Left forelimb (tissue), 1 donor: ENCODE data around the gene TMC4.

Experiments used
- DNase-seq: peaks from one replicate; pipeline ENCODE4 v3.0.0-alpha.2; 2018; ENCODE audit warnings: low spot score

TMC4 gene

DNA sequence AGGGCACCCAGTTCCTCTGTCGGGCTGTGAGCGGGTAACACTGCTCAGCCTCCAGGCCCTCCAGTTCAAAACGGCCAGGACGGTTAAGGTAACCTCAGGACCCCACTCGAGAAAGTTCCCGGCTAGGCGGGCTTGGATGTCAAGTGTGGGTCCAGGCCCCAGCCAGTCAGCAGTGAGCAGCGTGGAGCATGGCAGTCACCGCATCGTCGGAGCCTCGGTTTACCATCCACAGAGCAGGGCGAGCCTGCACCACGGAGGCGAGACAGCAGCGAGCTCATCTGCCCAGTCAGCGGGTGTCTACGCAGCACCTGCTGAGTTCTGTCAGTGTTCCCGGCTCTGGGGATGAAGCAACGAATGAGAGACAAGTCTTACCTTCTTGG, 43.4 kb downstream of the TMC4 start:
- DNase-seq: no peak

- no peak for DNase-seq
Measured at GRCh38 chr19:54128796-54129616, 44.0 kb downstream of the TMC4 start.

GRCh38 chr19:54128441-54128725, 44.6 kb downstream of the TMC4 start:
- DNase-seq: no peak

GRCh38 chr19:54127688-54128440, 45.1 kb downstream of the TMC4 start:
- no peak for DNase-seq

- no peak for DNase-seq
Measured at GRCh38 chr19:54125713-54126112, 47.2 kb downstream of the TMC4 start.

- DNase-seq: no peak
Measured at GRCh38 chr19:54124393-54124792, 48.6 kb downstream of the TMC4 start.

GRCh38 chr19:54123682-54124081, 49.3 kb downstream of the TMC4 start:
- DNase-seq: no peak

GRCh38 chr19:54121259-54121658, 51.7 kb downstream of the TMC4 start:
- DNase-seq: no peak

GRCh38 chr19:54115109-54116063, 57.6 kb downstream of the TMC4 start, which contains the start of the genes PRPF31 and TFPT:
Gene PRPF31 (plus strand): TSS chr19:54115754. CDS start chr19:54118279, 2,525 bp downstream.
Gene TFPT (minus strand): TSS chr19:54115657. CDS start chr19:54115269, 388 bp downstream.
- peak; percentile 99 for DNase-seq

GRCh38 chr19:54114340-54115108, 58.4 kb downstream of the TMC4 start:
- no peak for DNase-seq
